Fibroblast of skin of back (primary cell): ENCODE measurements around the gene PPL.
A peak's percentile ranks its signal among the peaks of the same experiment; 100 is the strongest.

Experiments used
- DNase-seq: peaks from one replicate; pipeline ENCODE4 v3.0.0-alpha.2; 2013

PPL gene

GRCh38 chr16:4884972-4885874 is 51.7 kb downstream of the PPL start:
- DNase-seq = no peak

DNA sequence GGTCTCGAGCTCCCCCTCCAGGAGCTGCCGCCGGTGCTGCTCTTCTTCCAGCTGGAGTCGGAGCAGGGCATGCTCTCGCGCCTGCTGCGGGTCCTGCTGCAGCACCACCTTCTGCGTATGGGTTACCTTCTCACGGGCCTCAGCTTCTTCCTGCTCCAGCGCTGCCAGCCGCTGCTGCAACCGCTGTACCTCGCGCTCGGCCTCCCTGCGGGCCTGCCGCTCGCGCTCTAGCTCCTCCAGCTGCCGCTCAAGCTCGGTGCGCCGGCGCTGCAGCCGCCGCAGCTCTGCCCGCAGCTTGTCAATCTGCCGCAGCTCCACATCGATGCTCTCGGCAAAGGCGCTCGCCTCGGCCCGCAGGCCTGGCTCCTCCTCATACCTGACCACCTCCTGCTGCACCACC is 52.7 kb downstream of the PPL start:
- DNase-seq = no peak

GRCh38 chr16:4883501-4883900 is 53.4 kb downstream of the PPL start:
- no peak for DNase-seq

DNA sequence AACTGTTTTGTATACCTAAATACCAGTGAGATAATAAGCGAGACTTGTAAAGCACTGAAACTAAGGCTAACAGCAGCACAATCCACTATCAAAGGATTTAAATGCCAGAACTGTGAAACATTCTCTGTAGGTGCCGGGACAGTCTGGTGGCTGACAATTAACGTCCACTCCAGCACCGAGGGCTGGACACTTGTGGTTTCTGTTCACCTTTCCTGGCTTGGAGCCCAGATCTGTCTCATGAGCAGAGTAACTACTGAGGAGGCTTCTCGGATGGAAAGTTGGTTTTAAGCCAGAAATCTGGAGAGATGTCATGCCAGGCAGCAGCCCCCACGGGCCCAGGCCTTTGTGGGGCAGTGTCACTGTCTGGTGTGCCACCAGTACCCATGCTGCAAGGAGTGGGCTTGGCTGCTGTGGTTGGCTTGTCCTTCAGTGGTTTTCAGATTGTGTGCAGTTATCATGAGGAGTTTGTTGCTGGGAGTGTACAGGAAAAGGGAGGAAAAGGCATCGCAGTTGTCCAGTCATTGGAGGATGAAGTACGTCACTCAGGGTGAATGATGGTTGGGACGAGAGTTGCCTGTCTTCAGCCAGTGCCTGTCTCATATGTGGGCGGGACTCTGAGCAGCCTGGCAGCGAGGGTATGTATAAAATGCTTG is 54.2 kb downstream of the PPL start:
- DNase-seq = peak; percentile 11

GRCh38 chr16:4882000-4882632 is 54.8 kb downstream of the PPL start:
- peak; percentile 19 for DNase-seq

DNA sequence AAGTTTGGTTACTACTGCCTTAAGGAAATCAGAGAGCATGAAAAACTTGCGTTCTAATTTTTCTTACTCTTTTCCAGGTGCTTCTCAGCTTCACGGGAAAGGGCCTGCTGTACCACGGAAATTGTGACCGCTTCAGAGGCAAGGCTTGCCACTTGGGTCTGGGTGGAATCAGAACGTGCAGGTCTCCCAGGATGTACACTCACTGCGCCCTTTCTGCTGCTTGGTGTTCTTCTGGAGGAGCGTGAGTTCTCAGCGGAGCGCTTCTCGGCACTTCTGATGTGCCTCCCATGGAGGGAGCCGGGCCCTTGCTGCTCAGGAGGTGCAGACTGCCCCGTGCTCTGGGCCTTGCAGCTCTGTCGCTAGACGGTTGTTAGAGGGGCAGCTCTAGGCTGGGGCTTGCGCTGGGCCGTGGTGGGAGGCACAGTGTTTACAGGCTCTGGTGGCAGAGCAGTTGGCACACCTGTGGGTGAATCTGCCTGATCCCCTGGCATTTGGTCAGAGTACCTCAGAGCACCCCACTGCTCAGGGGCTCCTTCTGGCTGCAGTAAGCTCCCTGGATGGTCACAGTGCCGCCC is 56.9 kb downstream of the PPL start:
- no peak for DNase-seq

GRCh38 chr16:4879049-4879448 is 57.9 kb downstream of the PPL start:
- DNase-seq = no peak

DNA sequence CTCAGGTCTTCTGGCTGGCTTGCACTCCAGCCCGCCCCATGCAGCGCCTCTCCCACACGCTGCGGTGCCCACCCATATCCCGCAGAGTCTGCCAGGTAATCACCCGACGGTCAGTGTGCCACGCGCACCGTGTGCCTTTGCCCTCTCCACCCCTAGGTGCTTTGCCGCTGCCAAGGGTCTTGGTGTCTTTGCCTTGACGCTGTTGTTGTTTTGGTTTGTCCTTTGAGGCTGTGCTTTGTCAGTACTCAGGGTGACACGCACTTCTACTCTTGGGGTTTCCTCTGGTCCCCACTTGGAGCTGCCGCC is 59.6 kb downstream of the PPL start:
- no peak for DNase-seq

DNA sequence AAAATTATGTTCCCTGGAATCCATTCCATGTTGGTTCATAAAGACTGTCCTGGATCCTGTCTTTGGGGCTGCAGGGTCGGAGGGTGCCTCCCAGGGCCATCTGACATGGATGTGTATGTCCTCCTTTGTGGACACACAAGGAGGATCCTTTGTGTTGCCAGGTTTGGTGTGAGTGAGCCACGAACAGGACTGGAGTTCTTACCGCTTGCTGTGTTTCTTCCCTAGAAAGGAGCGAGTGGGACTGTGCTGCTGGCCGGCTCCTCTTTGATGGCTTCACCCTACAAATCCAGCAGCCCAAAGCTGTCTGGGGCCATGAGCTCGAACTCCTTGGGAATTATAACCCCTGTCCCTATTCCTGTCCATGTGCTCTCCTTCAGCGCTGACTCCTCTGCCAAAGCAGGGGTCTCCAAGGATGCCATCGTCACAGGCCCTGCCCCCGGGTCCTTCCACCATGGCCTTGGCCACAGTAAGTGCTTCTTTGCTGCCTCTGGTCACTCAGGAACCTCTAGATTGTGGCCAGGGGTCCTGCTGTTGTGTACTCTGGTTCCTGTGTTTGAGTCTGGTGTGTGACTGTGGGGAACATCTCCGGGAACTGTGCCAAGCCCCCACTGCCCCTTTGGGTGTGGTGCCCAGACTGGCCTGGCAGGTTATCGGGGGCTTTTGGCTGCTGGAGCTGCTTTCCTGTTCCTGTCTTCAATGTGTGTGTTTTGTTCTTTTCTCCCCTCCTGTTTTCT is 60.1 kb downstream of the PPL start:
- DNase-seq = no peak

- DNase-seq = no peak
Observed at GRCh38 chr16:4874666-4875065, 62.3 kb downstream of the PPL start.

DNA sequence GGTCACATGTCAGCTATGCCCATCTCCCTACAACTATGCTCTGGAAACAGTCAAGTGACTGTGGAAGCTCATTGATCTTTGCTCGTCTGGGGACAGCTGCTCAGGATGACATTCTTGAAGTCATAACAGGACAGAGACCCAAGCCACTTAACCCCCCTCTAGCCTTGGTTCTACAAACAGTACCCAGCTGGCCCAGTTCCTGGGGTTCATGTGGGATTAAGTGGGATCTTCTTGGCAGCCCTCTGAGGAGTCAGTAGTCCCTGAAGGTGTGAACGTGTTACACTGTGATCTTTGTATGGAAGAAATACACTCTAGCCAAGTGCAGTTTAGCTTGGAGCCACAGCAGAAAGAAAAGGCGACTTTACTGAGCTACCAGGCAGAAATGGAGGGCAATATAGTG is 63.9 kb downstream of the PPL start:
- no peak for DNase-seq

GRCh38 chr16:4871071-4871470 is 65.9 kb downstream of the PPL start:
- DNase-seq = no peak

DNA sequence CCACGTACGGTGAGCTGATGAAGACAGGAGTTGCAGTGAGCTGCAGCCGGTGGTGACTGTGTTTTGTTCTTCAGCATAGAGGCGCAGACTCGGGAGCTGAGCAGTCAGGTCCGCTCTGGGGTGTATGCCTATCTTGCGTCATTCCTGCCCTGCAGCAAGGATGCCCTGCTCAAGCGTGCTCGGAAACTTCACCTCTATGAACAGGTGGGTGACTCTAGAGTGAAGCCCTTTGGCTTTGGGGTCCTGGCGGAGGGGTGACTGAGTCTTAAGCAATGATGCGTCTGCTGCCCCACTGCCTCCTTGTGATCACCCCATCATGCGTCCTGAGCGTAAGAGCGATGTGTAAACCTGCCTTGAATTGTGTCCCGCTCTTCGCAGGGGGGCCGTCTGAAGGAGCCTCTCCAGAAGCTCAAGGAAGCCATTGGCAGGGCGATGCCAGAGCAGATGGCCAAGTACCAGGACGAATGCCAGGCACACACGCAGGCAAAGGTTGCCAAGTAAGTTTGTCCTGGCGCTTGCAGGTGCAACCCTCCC is 66.7 kb downstream of the PPL start:
- no peak for DNase-seq

- DNase-seq = no peak
Observed at GRCh38 chr16:4869147-4869805, 67.7 kb downstream of the PPL start.

- no peak for DNase-seq
Observed at GRCh38 chr16:4868535-4868934, 68.4 kb downstream of the PPL start.

DNA sequence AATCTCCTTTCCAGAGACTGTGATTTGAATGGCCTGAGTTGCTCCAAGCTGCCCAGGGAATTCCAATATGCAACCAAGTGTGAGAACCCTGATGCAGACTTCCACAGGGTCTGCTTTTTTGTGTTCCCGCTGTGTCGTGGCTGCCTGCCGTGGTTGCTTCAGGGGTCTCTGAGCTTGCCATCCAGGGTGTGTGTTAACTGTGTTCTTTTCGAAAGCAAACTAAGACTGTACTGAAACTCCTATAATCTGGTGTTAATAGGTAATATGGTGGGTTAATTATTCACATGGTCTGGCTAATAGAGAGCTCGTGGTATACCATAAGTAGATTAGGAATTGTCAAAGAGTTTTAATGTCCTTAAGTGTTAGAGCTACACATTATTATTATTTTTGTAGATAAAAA is 68.9 kb downstream of the PPL start:
- DNase-seq = no peak

DNA sequence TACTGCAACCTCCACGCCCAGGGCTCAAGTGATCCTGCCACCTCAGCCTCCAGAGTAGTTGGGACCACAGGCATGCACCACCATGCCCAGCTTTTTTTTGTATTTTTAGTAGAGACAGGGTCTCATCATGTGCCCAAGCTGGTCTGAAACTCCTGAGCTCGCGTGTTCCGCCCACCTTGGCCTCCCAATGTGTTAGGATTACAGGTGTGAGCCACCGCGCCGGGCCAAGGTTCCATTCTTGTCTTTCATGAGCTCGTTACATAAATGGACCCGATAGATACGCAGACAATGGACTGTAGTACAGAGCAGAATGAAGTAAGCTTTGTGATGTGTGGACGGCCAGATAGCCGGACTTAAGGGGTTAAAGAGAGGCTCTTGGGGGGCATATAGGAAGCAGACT is 70.4 kb downstream of the PPL start:
- DNase-seq = no peak

GRCh38 chr16:4865231-4865860 is 71.6 kb downstream of the PPL start:
- no peak for DNase-seq

DNA sequence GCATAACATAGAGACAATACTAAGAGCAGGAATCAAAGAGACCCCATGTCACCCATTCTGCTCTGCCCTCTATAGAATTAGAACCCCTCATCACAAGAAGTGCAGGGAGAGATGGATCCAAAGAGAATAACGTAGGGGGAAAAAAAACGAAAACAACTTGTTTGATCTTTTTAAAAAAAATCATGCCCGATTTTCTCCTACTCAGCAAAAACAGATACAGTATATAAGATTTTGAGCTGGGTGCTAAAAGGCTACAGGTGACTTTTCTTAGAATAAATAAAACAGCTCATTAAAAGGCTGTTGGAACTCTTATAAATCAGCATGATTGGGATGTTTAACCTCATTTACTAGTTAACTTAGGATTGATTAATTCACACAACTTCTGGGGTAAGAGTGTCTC is 72.2 kb downstream of the PPL start:
- no peak for DNase-seq

DNA sequence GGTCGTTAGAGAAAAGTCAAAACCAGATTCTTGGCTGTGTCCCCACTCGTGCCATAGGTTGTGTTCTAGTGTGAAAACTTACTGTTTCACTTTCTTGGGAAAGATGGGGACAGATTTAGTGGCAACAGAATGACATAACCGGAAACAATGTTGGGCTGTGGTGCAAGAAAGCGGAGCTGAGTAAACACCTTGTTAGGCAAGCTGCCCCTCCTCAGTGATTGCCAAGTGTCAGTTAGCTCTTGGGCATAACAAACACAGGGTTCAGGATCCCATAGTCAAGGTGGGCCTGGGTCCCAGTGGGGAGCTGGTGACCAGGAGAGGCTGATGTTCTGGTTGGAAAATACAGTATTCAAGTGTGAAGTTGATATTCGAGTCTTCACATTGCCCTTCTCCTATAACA is 74.3 kb downstream of the PPL start:
- no peak for DNase-seq

GRCh38 chr16:4860727-4861342 is 76.1 kb downstream of the PPL start:
- no peak for DNase-seq
